T-helper 17 cell (primary cell): ENCODE measurements around the gene GOLGA6L2. TPM values are rescaled to one million over a fixed set of nuclear protein-coding genes. Genes with fewer than 3 reads are reported as not detected.
"Not testable (repeated sequence)": the region's sequence is repeated elsewhere in the genome, so short reads cannot be mapped to it uniquely, and the experiment has no call there.

Source experiments
- ATAC-seq: fragments of 150-1000 bp; cut with Tn5 transposase; 2 replicates; pipeline ENCODE4 v1.10.0; 2021; ENCODE audit warnings: mild to moderate bottlenecking, moderate library complexity
- DNase-seq, 3 donors: peaks; one replicate each; pipeline versions ENCODE4 v3.0.0 to v3.0.0-alpha.2; 2020 to 2021
- H3K9me3 ChIP-seq: one replicate; pipeline ENCODE4 v1.7.0; 2013; ENCODE audit warnings: low read length, mild to moderate bottlenecking; ENCODE audit not compliant: control insufficient read depth, poor library complexity, severe bottlenecking
- H3K27ac Mint-ChIP-seq: one replicate; pipeline ENCODE4 v1.8.0; 2022; ENCODE audit warnings: mild to moderate bottlenecking, moderate library complexity, mixed read lengths
- H3K27me3 Mint-ChIP-seq: one replicate; pipeline ENCODE4 v1.8.0; 2022; ENCODE audit warnings: mixed read lengths
- H3K36me3 Mint-ChIP-seq: one replicate; pipeline ENCODE4 v1.8.0; 2022; ENCODE audit warnings: low read depth, mixed read lengths
- H3K4me1 Mint-ChIP-seq: one replicate; pipeline ENCODE4 v1.8.0; 2022; ENCODE audit warnings: mild to moderate bottlenecking, mixed read lengths
- H3K4me3 Mint-ChIP-seq: one replicate; pipeline ENCODE4 v1.8.0; 2022; ENCODE audit warnings: mild to moderate bottlenecking, moderate library complexity, mixed read lengths
- total RNA-seq, 4 donors: library from RNA in 2 of 4; stranded (reverse) in 2 of 4; gene quantifications; one replicate each; pipeline ENCODE4 v1.2.3 and lab custom pipeline; 2022 to 2026

Gene GOLGA6L2
- total RNA-seq, 2 donors from 2014 or later = not detected

DNA sequence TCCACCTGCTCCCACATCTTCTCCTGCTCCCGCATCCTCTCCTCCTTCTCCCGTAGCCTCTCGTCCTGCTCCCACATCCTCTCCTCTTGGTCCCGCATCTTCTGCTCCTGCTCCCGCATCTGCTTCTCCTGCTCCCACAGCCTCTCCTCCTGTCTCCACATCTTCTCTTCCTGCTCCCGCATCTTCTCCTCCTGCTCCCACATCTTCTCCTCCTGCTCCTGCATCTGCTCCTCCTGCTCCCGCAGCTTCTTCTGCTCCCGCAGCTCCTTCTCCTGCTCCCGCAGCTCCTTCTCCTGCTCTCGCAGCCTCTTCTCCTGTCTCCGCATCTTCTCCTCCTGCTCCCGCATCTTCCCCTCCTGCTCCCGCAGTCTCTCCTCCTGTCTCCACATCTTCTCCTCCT, 5.8 kb downstream of the GOLGA6L2 start:
- no peaks in the 10 kb centered on the region for H3K4me1 Mint-ChIP-seq
- no peak for ATAC-seq
- peaks cover 10% of the 10 kb centered on the region for H3K27me3 Mint-ChIP-seq
- no peak overlapping the region for H3K4me3 Mint-ChIP-seq
- DNase-seq = no peak
- H3K36me3 Mint-ChIP-seq = no peaks in the 10 kb centered on the region
- H3K27ac Mint-ChIP-seq = no peak overlapping the region
- H3K9me3 ChIP-seq = no peaks in the 10 kb centered on the region

DNA sequence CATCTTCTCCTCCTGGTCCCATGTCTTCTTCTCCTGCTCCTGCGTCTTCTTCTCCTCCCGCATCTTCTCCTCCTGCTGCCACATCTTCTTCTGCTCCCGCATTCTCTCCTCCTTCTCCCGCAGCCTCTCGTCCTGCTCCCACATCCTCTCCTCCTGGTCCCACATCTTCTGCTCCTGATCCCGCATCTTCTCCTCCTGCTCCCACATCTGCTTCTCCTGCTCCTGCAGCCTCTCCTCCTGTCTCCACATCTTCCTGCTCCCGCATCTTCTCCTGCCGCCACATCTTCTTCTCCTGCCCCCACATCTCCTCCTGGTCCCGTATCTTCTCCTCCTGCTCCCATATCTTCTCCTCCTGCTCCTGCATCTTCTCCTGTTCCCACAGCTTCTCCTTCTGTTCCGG, 6.4 kb downstream of the GOLGA6L2 start:
- DNase-seq = no peak
- ATAC-seq = no peak
- Mint-ChIP-seq H3K4me1 (no peaks in the 10 kb centered on the region), H3K4me3 (no peak overlapping the region), H3K36me3 (no peaks in the 10 kb centered on the region), H3K27ac (no peak overlapping the region), H3K27me3 (peaks cover 10% of the 10 kb centered on the region)
- H3K9me3 ChIP-seq = no peaks in the 10 kb centered on the region

DNA sequence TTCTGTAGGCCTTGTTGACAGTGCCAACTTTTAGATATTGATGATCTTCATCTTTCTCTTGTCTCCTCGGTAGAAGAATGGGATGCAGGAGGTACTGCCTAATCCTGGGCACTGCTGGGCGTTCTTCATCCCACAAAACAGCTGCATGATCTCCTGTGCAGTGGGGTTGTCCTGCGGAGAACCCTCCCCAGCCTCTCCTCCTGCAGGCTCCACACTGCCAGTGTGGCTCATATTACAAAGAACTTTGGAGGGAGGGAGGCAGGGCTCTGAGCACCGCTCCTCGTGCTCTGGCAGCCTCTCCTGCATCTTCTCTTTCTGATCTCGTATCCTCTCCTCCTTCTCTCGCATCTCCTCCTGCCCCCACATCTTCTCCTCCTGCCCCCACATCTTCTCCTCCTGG, 7.5 kb downstream of the GOLGA6L2 start:
- H3K9me3 ChIP-seq = no peaks in the 10 kb centered on the region

GRCh38 chr15:23438816-23439466, 8.1 kb downstream of the GOLGA6L2 start:
- Mint-ChIP-seq H3K4me3 (no peak overlapping the region), H3K4me1 (no peaks in the 10 kb centered on the region), H3K36me3 (no peaks in the 10 kb centered on the region), H3K27ac (no peak overlapping the region), H3K27me3 (peaks cover 10% of the 10 kb centered on the region)
- DNase-seq (no peak), ATAC-seq (no peak)
- H3K9me3 ChIP-seq = no peaks in the 10 kb centered on the region

More for the DNA sequence above, 7.5 kb downstream of the GOLGA6L2 start:
- ATAC-seq = no peak
- Mint-ChIP-seq H3K4me3 (no peak overlapping the region), H3K36me3 (no peaks in the 10 kb centered on the region), H3K4me1 (no peaks in the 10 kb centered on the region), H3K27me3 (peaks cover 10% of the 10 kb centered on the region), H3K27ac (no peak overlapping the region)
- no peak for DNase-seq

DNA sequence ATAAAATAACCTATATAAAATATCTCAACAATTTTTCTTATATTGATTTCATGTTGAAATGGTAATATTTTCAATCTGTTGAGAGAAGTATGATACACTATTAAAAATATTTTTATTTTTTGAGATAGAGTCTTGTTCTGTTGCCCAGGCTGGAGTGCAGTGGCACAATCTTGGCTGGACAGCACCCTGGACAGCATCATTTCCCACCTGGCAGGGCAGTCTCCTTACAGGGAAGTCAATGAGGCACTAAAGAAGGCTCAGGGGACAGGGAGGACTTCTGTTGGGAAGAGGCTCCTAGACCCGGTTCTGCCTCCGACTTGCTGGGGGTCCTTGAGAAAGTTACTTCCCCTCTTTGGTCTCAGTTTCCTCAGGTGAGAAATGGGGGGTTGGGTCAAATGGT, 9.4 kb downstream of the GOLGA6L2 start:
- DNase-seq = no peak
- ATAC-seq = no peak
- H3K36me3 Mint-ChIP-seq = no peaks in the 10 kb centered on the region
- no peaks in the 10 kb centered on the region for H3K9me3 ChIP-seq
- H3K27ac Mint-ChIP-seq = no peak overlapping the region
- no peaks in the 10 kb centered on the region for H3K4me1 Mint-ChIP-seq
- H3K4me3 Mint-ChIP-seq = no peak overlapping the region
- H3K27me3 Mint-ChIP-seq = peaks cover 8% of the 10 kb centered on the region

- ATAC-seq (no peak), DNase-seq (no peak)
- H3K4me1 Mint-ChIP-seq = no peaks in the 10 kb centered on the region
- no peaks in the 10 kb centered on the region for H3K36me3 Mint-ChIP-seq
- no peaks in the 10 kb centered on the region for H3K9me3 ChIP-seq
- no peak overlapping the region for H3K4me3 Mint-ChIP-seq
- no peak overlapping the region for H3K27ac Mint-ChIP-seq
- peaks cover 3% of the 10 kb centered on the region for H3K27me3 Mint-ChIP-seq
These were observed 9.9 kb downstream of the GOLGA6L2 start for GRCh38 chr15:23437146-23437545.

- H3K9me3 ChIP-seq = no peaks in the 10 kb centered on the region
- no peaks in the 10 kb centered on the region for H3K27me3 Mint-ChIP-seq
- DNase-seq (no peak), ATAC-seq (no peak)
- H3K27ac Mint-ChIP-seq = no peak overlapping the region
- H3K4me1 Mint-ChIP-seq = no peaks in the 10 kb centered on the region
- H3K4me3 Mint-ChIP-seq = no peak overlapping the region
- H3K36me3 Mint-ChIP-seq = no peaks in the 10 kb centered on the region
These were observed 10.6 kb downstream of the GOLGA6L2 start for GRCh38 chr15:23436421-23436820.

DNA sequence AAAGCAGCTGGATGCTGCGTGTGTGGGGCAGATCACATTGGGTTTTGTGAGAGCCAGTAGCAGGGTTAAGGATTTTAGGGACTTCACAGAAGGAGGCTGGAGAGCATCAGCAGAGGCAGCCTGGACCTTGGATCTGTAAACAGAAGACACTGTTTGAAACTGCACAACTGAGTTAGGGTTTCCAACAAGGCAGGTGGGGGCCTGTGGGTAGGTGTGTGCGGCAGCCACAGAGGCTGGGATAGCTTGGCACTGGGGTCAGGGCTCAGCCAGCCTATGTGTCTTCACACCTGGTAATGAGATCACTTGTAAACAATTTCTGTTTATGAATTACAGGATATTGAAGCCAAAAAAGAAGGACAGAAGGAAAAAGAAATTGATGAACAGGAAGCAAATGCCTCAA, 12.3 kb downstream of the GOLGA6L2 start:
- ATAC-seq, H3K4me1 Mint-ChIP-seq, H3K4me3 Mint-ChIP-seq, H3K36me3 Mint-ChIP-seq, H3K27ac Mint-ChIP-seq, H3K27me3 Mint-ChIP-seq, DNase-seq, H3K9me3 ChIP-seq: not testable (repeated sequence)

- DNase-seq, H3K27me3 Mint-ChIP-seq, H3K36me3 Mint-ChIP-seq, ATAC-seq, H3K4me3 Mint-ChIP-seq, H3K9me3 ChIP-seq, H3K4me1 Mint-ChIP-seq, H3K27ac Mint-ChIP-seq: not testable (repeated sequence)
These were observed 21.7 kb downstream of the GOLGA6L2 start for GRCh38 chr15:23425327-23425726.

GRCh38 chr15:23424111-23424904, 22.7 kb downstream of the GOLGA6L2 start:
- Mint-ChIP-seq H3K36me3 (no peaks in the 10 kb centered on the region), H3K27me3 (no peaks in the 10 kb centered on the region), H3K27ac (no peak overlapping the region), H3K4me1 (no peaks in the 10 kb centered on the region), H3K4me3 (no peak overlapping the region)
- DNase-seq = no peak
- ATAC-seq = no peak
- no peaks in the 10 kb centered on the region for H3K9me3 ChIP-seq

DNA sequence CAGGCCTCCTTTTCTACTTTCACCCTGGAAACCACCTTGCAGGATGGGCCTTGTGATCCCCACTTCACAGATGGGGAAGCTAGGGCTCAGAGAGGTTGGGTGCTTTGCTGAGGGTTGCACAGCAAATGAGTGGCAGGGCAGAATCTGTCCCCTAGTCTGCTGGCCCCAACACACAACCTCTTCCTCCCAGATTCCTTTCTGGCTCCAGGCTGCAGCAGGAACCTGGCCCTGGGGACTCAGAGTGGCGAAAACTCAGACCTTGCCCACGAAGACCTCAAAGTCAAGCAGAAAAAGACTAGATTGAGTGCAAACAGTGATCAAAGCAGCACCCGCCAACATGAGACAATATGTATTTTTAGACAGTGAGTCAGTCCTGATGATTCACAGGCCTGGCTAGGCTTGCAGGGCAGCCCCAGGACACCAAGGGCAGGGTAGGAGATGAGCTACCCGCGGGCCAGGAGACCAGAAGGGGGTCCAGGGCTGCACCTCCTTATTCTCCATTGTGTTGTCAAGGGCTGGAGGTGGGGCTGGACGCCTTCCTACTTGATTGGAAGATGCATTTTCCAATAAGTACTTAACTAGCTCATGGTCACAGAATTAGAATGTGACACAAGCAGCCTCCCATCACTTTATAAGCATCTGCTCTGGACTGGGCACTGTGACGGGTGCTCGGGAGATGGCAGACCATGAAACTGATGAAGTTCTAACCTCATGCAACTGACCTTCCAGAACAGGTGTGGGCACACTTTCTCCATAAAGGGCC, 23.9 kb downstream of the GOLGA6L2 start:
- no peak overlapping the region for H3K4me3 Mint-ChIP-seq
- H3K36me3 Mint-ChIP-seq = no peaks in the 10 kb centered on the region
- H3K9me3 ChIP-seq = no peaks in the 10 kb centered on the region
- no peak overlapping the region for H3K27ac Mint-ChIP-seq
- H3K4me1 Mint-ChIP-seq = no peaks in the 10 kb centered on the region
- ATAC-seq = no peak
- no peaks in the 10 kb centered on the region for H3K27me3 Mint-ChIP-seq
- DNase-seq = no peak

DNA sequence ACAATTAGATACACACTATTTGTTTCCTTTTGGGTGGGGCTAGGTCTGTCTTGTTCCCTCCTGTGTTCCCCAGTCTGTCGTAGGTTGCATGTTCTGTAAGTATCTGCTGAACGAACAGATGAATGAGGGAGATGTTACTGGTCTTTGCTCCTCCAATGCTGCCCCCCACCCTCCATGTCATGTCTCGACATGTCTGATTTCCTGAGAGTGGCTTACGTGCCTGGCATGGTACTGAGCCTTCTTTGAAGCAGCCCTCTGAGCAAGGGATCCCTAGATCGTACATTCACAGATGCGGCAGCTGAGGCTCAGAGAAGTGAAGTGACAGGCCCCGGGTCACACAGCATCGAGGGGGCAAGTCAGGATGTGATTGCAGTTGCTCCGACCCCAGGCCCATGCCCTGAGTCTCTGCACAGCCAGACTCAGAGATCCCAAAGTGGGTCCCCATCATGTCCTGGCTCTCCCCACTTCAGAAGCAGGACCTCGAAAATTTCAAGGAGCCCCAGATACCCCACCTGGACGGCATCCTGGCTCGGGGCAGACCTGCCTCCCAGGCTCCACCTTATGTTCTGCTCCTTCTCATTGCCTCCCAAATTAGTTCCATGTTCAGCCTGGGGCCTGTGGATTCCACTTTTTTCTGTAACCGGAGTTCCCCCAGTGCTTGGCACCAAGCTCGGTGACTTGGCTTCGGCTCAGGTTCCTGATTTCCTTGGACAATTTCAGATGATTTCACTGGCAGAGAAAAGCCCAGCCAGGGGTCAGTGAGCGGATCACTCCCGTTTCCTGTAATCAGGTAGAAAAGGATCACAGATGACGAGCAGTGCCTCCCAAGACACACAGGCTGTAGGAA, 24.7 kb downstream of the GOLGA6L2 start:
- Mint-ChIP-seq H3K27ac (no peak overlapping the region), H3K36me3 (no peaks in the 10 kb centered on the region), H3K4me1 (no peaks in the 10 kb centered on the region), H3K4me3 (no peak overlapping the region), H3K27me3 (no peaks in the 10 kb centered on the region)
- DNase-seq (no peak), ATAC-seq (no peak)
- no peaks in the 10 kb centered on the region for H3K9me3 ChIP-seq
